BE2C (cell line): ENCODE data around the gene PTH2R.
"Not testable (repeated sequence)": the region's sequence is repeated elsewhere in the genome, so short reads cannot be mapped to it uniquely, and the experiment has no call there.

Experiments used
- DNase-seq: peaks from one replicate; pipeline ENCODE4 v3.0.0-alpha.2; 2020
- H3K27me3 ChIP-seq: fragments of 250-450 bp; sonication (Bioruptor Pico); 2 replicates; pipeline ENCODE4 v1.5.1; 2020; ENCODE audit warnings: mild to moderate bottlenecking
- H3K36me3 ChIP-seq: fragments of 250-450 bp; sonication (Bioruptor Pico); 2 replicates; pipeline ENCODE4 v1.5.1; 2020; ENCODE audit warnings: mild to moderate bottlenecking
- H3K4me1 ChIP-seq: fragments of 250-450 bp; sonication (Bioruptor Pico); 2 replicates; pipeline ENCODE4 v1.5.1; 2020
- H3K4me3 ChIP-seq: 2 replicates; pipeline ENCODE4 v1.5.1; 2011; ENCODE audit warnings: low read depth, low read length
- H3K9me3 ChIP-seq: fragments of 250-450 bp; sonication (Bioruptor Pico); 2 replicates; pipeline ENCODE4 v1.5.1; 2020
- TF ChIP-seq, protein P1 (sequence below): IDR thresholded peaks from 2 replicates; pipeline ENCODE4 v1.5.1; 2012; ENCODE audit warnings: mild to moderate bottlenecking, low read depth, low read length

The PTH2R gene

DNA sequence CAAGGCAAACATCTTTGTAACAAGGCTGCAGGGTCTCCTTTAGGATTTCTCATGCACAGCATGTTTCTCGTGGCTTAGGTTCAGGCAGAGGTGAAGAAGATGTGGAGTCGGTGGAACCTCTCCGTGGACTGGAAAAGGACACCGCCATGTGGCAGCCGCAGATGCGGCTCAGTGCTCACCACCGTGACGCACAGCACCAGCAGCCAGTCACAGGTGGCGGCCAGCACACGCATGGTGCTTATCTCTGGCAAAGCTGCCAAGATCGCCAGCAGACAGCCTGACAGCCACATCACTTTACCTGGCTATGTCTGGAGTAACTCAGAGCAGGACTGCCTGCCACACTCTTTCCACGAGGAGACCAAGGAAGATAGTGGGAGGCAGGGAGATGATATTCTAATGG lies 86.6 kb downstream of the PTH2R start:
- Histone ChIP-seq H3K9me3 (no peaks in the 10 kb centered on the region), H3K27me3 (no peaks in the 10 kb centered on the region), H3K4me1 (peaks cover 3% of the 10 kb centered on the region), H3K4me3 (no peak overlapping the region), H3K36me3 (no peaks in the 10 kb centered on the region)
- TF ChIP-seq, protein P1, sequence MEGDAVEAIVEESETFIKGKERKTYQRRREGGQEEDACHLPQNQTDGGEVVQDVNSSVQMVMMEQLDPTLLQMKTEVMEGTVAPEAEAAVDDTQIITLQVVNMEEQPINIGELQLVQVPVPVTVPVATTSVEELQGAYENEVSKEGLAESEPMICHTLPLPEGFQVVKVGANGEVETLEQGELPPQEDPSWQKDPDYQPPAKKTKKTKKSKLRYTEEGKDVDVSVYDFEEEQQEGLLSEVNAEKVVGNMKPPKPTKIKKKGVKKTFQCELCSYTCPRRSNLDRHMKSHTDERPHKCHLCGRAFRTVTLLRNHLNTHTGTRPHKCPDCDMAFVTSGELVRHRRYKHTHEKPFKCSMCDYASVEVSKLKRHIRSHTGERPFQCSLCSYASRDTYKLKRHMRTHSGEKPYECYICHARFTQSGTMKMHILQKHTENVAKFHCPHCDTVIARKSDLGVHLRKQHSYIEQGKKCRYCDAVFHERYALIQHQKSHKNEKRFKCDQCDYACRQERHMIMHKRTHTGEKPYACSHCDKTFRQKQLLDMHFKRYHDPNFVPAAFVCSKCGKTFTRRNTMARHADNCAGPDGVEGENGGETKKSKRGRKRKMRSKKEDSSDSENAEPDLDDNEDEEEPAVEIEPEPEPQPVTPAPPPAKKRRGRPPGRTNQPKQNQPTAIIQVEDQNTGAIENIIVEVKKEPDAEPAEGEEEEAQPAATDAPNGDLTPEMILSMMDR, result no peak
- peak; percentile 61 for DNase-seq

- H3K27me3 ChIP-seq, result no peaks in the 10 kb centered on the region
- H3K4me1 ChIP-seq, result peaks cover 4% of the 10 kb centered on the region
- H3K36me3 ChIP-seq, result no peaks in the 10 kb centered on the region
- no peak overlapping the region for H3K4me3 ChIP-seq
- TF ChIP-seq, protein P1, result no peak
- H3K9me3 ChIP-seq, result no peaks in the 10 kb centered on the region
- DNase-seq, result no peak
Measured at GRCh38 chr2:208496129-208496528, 89.5 kb downstream of the PTH2R start.

GRCh38 chr2:208501206-208501605 lies 94.6 kb downstream of the PTH2R start:
- Histone ChIP-seq H3K36me3 (no peaks in the 10 kb centered on the region), H3K27me3 (no peaks in the 10 kb centered on the region), H3K4me1 (peaks cover 7% of the 10 kb centered on the region; the same call in 1 of the 2 replicates), H3K4me3 (no peak overlapping the region; the same call in 1 of the 2 replicates), H3K9me3 (no peaks in the 10 kb centered on the region)
- TF ChIP-seq, protein P1, result no peak
- DNase-seq, result peak; percentile 46

- no peaks in the 10 kb centered on the region for H3K27me3 ChIP-seq
- H3K36me3 ChIP-seq, result no peaks in the 10 kb centered on the region
- TF ChIP-seq, protein P1, result no peak
- peaks cover 7% of the 10 kb centered on the region; the same call in 1 of the 2 replicates for H3K4me1 ChIP-seq
- H3K4me3 ChIP-seq, result no peak overlapping the region
- H3K9me3 ChIP-seq, result no peaks in the 10 kb centered on the region
- no peak for DNase-seq
Measured at GRCh38 chr2:208502288-208502687, 95.7 kb downstream of the PTH2R start.

- not testable (repeated sequence) for H3K4me3 ChIP-seq, DNase-seq, H3K36me3 ChIP-seq, H3K27me3 ChIP-seq, H3K9me3 ChIP-seq, H3K4me1 ChIP-seq
Measured at GRCh38 chr2:208505365-208505764, 98.8 kb downstream of the PTH2R start.

GRCh38 chr2:208509586-208509985 lies 103.0 kb downstream of the PTH2R start:
- H3K4me3 ChIP-seq, result no peak overlapping the region
- H3K27me3 ChIP-seq, result no peaks in the 10 kb centered on the region
- H3K9me3 ChIP-seq, result no peaks in the 10 kb centered on the region
- no peaks in the 10 kb centered on the region for H3K36me3 ChIP-seq
- TF ChIP-seq, protein P1, result no peak
- no peak for DNase-seq
- H3K4me1 ChIP-seq, result no peaks in the 10 kb centered on the region; the same call in 1 of the 2 replicates

DNA sequence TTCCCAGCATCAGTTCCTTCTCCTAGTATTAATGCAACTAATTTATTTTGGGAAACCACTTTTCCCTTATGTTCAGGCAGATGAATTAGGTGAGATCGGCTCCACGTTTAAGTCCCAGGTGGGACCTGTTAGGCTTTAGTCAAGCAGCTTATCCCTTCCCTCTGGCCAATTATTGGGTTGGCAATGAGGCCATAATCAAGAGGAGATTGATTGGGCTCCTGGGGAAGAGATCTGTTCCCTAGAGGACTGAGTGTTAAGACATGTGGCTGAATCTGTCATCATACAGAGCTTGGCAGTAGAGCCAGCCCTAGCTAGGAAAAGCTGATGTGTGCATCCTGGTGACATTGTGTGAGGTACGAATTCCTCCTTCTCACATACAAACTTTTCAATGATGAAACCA lies 104.4 kb downstream of the PTH2R start:
- TF ChIP-seq, protein P1, result no peak
- H3K4me3 ChIP-seq, result no peak overlapping the region
- no peaks in the 10 kb centered on the region; the same call in 1 of the 2 replicates for H3K4me1 ChIP-seq
- H3K9me3 ChIP-seq, result no peaks in the 10 kb centered on the region
- H3K36me3 ChIP-seq, result no peaks in the 10 kb centered on the region
- no peak for DNase-seq
- H3K27me3 ChIP-seq, result no peaks in the 10 kb centered on the region
